ENCODE results near the gene PAPOLB. TPM values are rescaled to one million over a fixed set of nuclear protein-coding genes. Genes with fewer than 3 reads are reported as not detected.

The PAPOLB gene
- total and polyA plus RNA-seq, 10 of the 15 experiments (the other 5 are each of a cell fraction or from before 2014, with no cell fraction given) = 0.01 TPM; not detected in 9

- ChIA-PET SMC1A (ENCODE audit: uncharacterized antibody, unreplicated experiment) (no interaction called here), RAD21 (ENCODE audit: unreplicated experiment) (no interaction called here), POLR2A (no interaction called here), CTCF (no interaction called here)
- no peak overlapping the region for H3K9ac ChIP-seq (ENCODE audit: control insufficient read depth, insufficient read depth, low read length)
- H4K20me1 ChIP-seq (ENCODE audit: control insufficient read depth, insufficient read depth) = no peaks in the 10 kb centered on the region
- FAIRE-seq (no peak), DNase-seq (ENCODE audit: low read depth, low spot score) (no peak), ATAC-seq (no peak)
- in situ Hi-C loops (cut with MboI) (no loop called here), intact Hi-C loops (cut with micrococcal nuclease; ENCODE audit: unreplicated experiment) (no loop called here)
- no peak overlapping the region for H3K4me3 ChIP-seq
- H3K27ac ChIP-seq (ENCODE audit: control insufficient read depth, insufficient read depth) = no peak overlapping the region
- H3K4me2 ChIP-seq (ENCODE audit: control insufficient read depth, insufficient read depth) = no peak overlapping the region
- no peaks in the 10 kb centered on the region for H3K27me3 ChIP-seq (replicated peaks in 1 of 2; ENCODE audit: control insufficient read depth in 2 of 2, insufficient read depth in 2 of 2, low read length in 1 of 2)
- no TSS peak for BruUV-seq (replicated peaks)
- no peak for TF ChIP-seq ZBTB4 (CRISPR knock-in tag; IDR thresholded peaks at IDR 0.05)
- no peak for TF ChIP-seq KAT2A (conservative IDR thresholded peaks at IDR 0.05; ENCODE audit: control insufficient read depth, low read depth, low read length)
- TF ChIP-seq CBFB (IDR thresholded peaks at IDR 0.05; ENCODE audit: low read depth) = no peak
- TF ChIP-seq JUNB (IDR thresholded peaks at IDR 0.05) = no peak
- TF ChIP-seq MEF2B (IDR thresholded peaks at IDR 0.05; ENCODE audit: partially characterized antibody, poor library complexity, severe bottlenecking) = no peak
- TF ChIP-seq DPF2 (IDR thresholded peaks at IDR 0.05) = no peak
- TF ChIP-seq, protein P1, sequence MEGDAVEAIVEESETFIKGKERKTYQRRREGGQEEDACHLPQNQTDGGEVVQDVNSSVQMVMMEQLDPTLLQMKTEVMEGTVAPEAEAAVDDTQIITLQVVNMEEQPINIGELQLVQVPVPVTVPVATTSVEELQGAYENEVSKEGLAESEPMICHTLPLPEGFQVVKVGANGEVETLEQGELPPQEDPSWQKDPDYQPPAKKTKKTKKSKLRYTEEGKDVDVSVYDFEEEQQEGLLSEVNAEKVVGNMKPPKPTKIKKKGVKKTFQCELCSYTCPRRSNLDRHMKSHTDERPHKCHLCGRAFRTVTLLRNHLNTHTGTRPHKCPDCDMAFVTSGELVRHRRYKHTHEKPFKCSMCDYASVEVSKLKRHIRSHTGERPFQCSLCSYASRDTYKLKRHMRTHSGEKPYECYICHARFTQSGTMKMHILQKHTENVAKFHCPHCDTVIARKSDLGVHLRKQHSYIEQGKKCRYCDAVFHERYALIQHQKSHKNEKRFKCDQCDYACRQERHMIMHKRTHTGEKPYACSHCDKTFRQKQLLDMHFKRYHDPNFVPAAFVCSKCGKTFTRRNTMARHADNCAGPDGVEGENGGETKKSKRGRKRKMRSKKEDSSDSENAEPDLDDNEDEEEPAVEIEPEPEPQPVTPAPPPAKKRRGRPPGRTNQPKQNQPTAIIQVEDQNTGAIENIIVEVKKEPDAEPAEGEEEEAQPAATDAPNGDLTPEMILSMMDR (IDR thresholded peaks at IDR 0.05 in 2 of 3, conservative IDR thresholded peaks at IDR 0.05 in 1 of 3; ENCODE audit: control insufficient read depth in 2 of 3, extremely low read depth in 1 of 3, insufficient read depth in 1 of 3, low read depth in 3 of 3, low read length in 3 of 3) = no peak
- TF ChIP-seq RUNX3 (IDR thresholded peaks at IDR 0.05; ENCODE audit: low read length) = no peak
- no peak for TF ChIP-seq ZBED1 (IDR thresholded peaks at IDR 0.05; ENCODE audit: borderline replicate concordance)
- no peak for TF ChIP-seq RBBP5 (conservative IDR thresholded peaks at IDR 0.05)
- no peak for TF ChIP-seq PML (IDR thresholded peaks at IDR 0.05; ENCODE audit: low read length)
- no peak for TF ChIP-seq TBL1XR1 (IDR thresholded peaks at IDR 0.05; ENCODE audit: low read depth, low read length)
- no peak for TF ChIP-seq RAD51 (IDR thresholded peaks at IDR 0.05)
- TF ChIP-seq MYB (IDR thresholded peaks at IDR 0.05; ENCODE audit: borderline replicate concordance, low read depth, low read length) = no peak
- no peak for TF ChIP-seq ATF3 (IDR thresholded peaks at IDR 0.05; ENCODE audit: borderline replicate concordance, extremely low read depth, low read depth, low read length)
- TF ChIP-seq NBN (IDR thresholded peaks at IDR 0.05) = no peak
- no peak for TF ChIP-seq EGR1 (IDR thresholded peaks at IDR 0.05; ENCODE audit: borderline replicate concordance in 1 of 2, low read depth in 2 of 2, low read length in 2 of 2)
- TF ChIP-seq SIX5 (IDR thresholded peaks at IDR 0.05; ENCODE audit: low read depth, low read length, severe bottlenecking) = no peak
- TF ChIP-seq, protein P2, sequence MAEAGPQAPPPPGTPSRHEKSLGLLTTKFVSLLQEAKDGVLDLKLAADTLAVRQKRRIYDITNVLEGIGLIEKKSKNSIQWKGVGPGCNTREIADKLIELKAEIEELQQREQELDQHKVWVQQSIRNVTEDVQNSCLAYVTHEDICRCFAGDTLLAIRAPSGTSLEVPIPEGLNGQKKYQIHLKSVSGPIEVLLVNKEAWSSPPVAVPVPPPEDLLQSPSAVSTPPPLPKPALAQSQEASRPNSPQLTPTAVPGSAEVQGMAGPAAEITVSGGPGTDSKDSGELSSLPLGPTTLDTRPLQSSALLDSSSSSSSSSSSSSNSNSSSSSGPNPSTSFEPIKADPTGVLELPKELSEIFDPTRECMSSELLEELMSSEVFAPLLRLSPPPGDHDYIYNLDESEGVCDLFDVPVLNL (IDR thresholded peaks at IDR 0.05; ENCODE audit: low read depth, low read length) = no peak
- WGBS (ENCODE audit: insufficient coverage, insufficient replicate concordance, low lambda C conversion rate, missing lambda C conversion rate) = 52% methylated on average over 5 of the region's 5 CpGs
- no peak overlapping the region for H2AFZ ChIP-seq (ENCODE audit: control insufficient read depth, low read depth, low read length)
- H3K36me3 ChIP-seq (ENCODE audit: control insufficient read depth in 2 of 2, insufficient read depth in 2 of 2, low read length in 1 of 2) = no peaks in the 10 kb centered on the region
- H3K9me3 ChIP-seq (replicated peaks; ENCODE audit: control insufficient read depth, insufficient read depth, low read length) = no peaks in the 10 kb centered on the region; the same call in 2 of the 3 replicates
- no peaks in the 10 kb centered on the region for H3K79me2 ChIP-seq (ENCODE audit: control insufficient read depth, insufficient read depth, low read length)
- no peaks in the 10 kb centered on the region for H3K4me1 ChIP-seq (ENCODE audit: control insufficient read depth, insufficient read depth, low read length)
Measured at GRCh38 chr7:4808026-4808425, 53.8 kb downstream of the PAPOLB start.

Data from GM12878 (cell line).